OCI-LY7 (cell line): ENCODE results near the gene ABCD3.

Experiments used
- EZH2phosphoT487 ChIP-seq: fragments of 200-600 bp; sonication (generic); IDR thresholded peaks from 2 replicates; pipeline ENCODE4 v1.6.1; 2018; ENCODE audit warnings: low read depth, borderline replicate concordance, mild to moderate bottlenecking, mixed run types, antibody characterized with exemption, low read length, moderate library complexity, mixed read lengths
- TF ChIP-seq, protein P1 (sequence below): fragments of 200-600 bp; sonication (generic); conservative IDR thresholded peaks from 2 replicates; pipeline ENCODE4 v1.5.1; 2014; ENCODE audit warnings: mild to moderate bottlenecking, antibody characterized with exemption, low read length, moderate library complexity, mixed read lengths

DNA sequence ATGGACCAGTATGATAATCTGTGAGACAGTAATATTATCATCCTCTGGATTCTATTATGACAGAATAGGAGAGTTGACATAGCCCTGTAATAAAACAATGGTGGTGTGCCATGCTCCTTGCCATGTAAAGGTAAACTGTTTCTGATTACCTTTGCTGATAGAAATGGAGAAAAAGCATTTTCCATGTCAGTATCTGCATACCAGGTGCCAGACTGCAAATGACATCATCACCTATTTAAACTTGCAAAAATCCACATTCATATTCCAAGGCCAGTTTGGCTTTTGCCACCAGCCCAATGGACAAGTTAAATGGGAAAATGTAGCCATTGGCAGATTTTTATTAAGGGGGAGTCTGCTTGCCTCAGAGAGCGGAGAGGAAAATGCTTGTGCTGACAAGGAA lies 23.9 kb upstream of the ABCD3 start:
- TF ChIP-seq, protein P1, sequence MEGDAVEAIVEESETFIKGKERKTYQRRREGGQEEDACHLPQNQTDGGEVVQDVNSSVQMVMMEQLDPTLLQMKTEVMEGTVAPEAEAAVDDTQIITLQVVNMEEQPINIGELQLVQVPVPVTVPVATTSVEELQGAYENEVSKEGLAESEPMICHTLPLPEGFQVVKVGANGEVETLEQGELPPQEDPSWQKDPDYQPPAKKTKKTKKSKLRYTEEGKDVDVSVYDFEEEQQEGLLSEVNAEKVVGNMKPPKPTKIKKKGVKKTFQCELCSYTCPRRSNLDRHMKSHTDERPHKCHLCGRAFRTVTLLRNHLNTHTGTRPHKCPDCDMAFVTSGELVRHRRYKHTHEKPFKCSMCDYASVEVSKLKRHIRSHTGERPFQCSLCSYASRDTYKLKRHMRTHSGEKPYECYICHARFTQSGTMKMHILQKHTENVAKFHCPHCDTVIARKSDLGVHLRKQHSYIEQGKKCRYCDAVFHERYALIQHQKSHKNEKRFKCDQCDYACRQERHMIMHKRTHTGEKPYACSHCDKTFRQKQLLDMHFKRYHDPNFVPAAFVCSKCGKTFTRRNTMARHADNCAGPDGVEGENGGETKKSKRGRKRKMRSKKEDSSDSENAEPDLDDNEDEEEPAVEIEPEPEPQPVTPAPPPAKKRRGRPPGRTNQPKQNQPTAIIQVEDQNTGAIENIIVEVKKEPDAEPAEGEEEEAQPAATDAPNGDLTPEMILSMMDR: no peak
- no peak for TF ChIP-seq EZH2phosphoT487
